GM19099 (cell line): Measurements from ENCODE around the gene TPRN.
A peak's percentile ranks its signal among the peaks of the same experiment; 100 is the strongest.

ENCODE experiments used
- POLR2A ChIP-seq: IDR thresholded peaks from 3 replicates; pipeline ENCODE4 v1.6.1; 2011; ENCODE audit warnings: low read depth; ENCODE audit not compliant: insufficient read length; ENCODE audit errors: extremely low read depth

Gene TPRN

DNA sequence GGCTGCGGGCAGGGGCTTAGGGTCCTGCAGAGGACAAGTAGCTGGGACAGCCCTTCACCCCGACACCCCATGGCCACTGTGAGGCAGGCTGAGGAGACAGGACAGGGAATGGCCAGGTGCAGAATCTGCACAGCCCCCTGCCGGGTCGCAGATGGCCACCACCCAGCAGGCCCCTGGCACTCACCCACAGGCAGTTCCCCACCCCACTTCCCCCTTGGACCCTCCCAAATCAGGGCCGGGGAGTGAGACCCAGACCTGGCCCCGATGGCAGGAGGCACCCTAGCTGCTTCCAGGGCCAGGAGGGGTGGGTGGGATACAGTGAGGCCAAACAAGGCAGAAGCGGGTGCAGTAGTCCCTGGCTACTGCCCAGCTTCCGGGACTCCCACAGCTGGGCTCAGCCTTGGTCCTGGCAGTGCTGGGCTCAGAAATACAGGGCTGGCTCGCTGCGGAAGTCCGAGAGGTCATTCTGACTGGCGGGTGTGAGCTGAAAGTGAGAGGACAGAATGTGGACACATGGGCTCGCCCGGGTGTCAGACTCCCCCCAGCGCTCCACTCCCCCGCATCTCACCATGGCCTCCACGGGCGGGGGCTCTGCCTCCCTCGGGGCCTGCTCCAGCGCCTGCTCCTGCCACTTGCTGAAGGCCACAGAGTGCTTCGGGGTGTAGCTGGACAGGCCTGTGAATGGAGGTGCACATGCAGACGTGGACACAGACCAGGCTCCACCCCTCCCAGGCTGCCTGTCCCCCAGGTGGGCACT, 8.7 kb downstream of the TPRN start:
- TF ChIP-seq POLR2A = no peak

DNA sequence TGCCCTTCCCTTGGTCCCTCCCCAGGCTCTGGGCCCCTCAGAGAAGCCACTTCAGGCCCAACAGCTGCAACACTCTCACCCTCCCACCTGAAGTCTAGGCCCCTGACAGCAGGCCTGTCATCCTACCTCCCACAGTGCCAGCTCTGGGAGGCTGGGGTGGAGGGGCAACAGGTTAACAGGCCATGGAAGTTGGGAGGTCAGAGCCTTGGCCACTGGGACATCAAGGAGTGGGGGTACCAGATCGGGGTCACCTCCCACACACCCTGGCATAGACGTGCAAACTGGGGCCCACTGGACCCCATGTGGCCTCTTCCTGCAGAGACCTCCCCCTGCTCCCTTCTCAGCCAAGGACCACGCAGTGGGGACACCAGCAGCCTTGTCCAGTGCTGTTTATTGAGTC, 9.3 kb downstream of the TPRN start:
- no peak for TF ChIP-seq POLR2A

GRCh38 chr9:137190315-137190856, 10.2 kb downstream of the TPRN start:
- no peak for TF ChIP-seq POLR2A

GRCh38 chr9:137189297-137190295, 10.9 kb downstream of the TPRN start:
- TF ChIP-seq POLR2A = no peak

DNA sequence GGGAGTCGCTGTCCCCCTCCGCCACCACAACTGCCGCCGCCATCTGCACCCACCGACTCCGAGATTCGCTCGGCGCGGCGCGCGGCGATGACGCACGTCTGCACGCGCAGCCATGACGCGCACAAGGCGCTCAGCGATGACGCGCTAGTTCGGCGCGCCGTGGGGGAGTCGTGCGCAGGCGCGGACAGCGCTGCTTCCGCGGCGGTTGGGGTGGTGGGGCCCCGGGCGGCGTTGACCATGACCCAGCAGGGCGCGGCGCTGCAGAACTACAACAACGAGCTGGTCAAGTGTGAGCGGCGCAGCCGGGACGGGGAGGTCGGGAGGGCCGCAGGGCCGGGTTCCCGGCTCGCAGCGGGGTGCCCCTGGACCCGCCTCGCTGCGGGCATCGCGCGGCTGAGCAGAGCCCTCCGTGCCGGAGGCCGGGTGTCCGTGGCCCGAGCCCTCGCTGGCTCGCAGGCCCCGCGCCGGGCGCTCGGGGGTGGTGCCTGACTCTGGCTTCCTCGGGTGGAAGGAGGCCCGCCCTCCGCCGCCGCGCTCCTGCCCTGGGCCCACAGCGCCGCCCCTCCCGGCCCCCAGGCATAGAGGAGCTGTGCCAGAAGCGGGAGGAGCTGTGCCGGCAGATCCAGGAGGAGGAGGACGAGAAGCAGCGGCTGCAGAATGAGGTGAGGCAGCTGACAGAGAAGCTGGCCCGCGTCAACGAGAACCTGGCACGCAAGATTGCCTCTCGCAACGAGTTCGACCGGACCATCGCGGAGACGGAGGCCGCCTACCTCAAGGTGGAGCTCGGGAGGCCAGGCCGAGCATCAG, 11.8 kb downstream of the TPRN start, which contains the start of the genes ANAPC2 and SSNA1:
TSS of gene ANAPC2 (minus strand) at position 71 of the 807 bp plus-strand sequence. CDS start at position 43, 28 bp downstream.
TSS of gene SSNA1 (plus strand) at position 187 of the 807 bp plus-strand sequence. CDS start at position 238, 51 bp downstream.
- peak; percentile 93 for TF ChIP-seq POLR2A

GRCh38 chr9:137188086-137188489, 12.5 kb downstream of the TPRN start:
- TF ChIP-seq POLR2A = no peak

- no peak for TF ChIP-seq POLR2A
Observed at GRCh38 chr9:137187386-137187785, 13.2 kb downstream of the TPRN start.

DNA sequence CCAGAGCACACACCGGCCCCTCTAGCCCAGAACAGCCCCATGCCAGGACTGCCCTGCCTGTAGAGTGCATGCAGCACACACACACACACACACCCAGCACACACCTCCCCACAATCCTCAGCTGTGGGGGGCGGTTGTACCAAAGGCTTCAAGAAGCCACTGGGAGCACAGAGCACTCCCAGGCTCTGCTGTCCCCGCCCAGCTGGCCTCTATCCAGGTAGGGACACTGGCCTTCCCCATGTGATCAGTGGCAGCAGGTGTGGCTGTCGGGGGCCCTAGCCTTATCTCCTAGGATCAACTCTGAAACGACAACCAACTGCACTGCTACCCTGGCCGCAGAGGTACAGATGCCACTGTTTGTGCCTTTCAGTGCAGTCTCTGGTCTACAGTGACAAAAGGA, 14.2 kb downstream of the TPRN start:
- no peak for TF ChIP-seq POLR2A

DNA sequence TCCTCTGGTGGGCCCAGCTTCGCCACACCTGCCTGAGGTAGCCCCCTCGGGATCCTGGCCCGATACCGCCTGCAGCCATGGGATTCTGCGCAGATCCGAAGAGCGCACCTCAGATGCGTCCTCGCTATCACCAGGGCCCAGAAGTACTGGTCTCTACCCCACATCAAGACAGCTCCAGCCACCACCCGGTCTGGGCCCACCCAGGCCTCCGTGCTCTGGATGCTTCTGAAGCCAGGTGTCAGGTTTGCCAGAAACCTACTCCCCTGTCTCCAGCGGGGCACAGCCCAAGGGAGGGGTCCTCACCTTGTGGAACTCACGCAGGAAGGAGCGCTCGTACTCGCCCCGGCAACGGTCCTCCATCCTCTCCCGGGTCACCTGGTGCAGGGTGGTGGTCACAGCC, 14.6 kb downstream of the TPRN start:
- no peak for TF ChIP-seq POLR2A

GRCh38 chr9:137184881-137185660, 15.5 kb downstream of the TPRN start:
- no peak for TF ChIP-seq POLR2A

- no peak for TF ChIP-seq POLR2A
Observed at GRCh38 chr9:137183980-137184595, 16.5 kb downstream of the TPRN start.

- no peak for TF ChIP-seq POLR2A
Observed at GRCh38 chr9:137182836-137183235, 17.7 kb downstream of the TPRN start.

DNA sequence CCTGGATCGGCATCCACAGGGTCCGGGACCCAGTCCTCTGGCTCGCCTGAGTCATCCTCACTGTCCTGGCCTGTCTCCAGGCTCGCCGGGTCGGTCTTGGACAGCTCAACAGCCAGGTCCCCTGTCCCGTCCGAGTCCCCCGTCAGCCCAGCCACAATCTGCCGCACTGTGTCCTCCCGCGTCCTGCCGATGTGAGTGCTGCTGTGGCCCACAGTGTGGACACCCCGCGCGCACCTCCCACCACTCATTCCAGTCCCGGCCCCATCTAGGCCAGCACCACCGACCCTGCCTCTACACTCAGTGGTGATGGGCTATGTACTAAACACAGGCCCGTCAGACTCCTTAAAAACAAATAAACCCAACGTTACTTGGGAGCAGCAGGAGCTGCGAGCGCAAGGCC, 18.9 kb downstream of the TPRN start:
- TF ChIP-seq POLR2A = no peak

GRCh38 chr9:137180491-137180890, 20.1 kb downstream of the TPRN start:
- TF ChIP-seq POLR2A = no peak

GRCh38 chr9:137179761-137180160, 20.8 kb downstream of the TPRN start:
- TF ChIP-seq POLR2A = no peak
